HepG2 (cell line): ENCODE measurements around the gene AKR7A3. TPM values are rescaled to one million over a fixed set of nuclear protein-coding genes. Genes with fewer than 3 reads are reported as not detected.
A peak's percentile ranks its signal among the peaks of the same experiment; 100 is the strongest.

Experiments used
- ATAC-seq: fragments of 200-7000 bp; cut with Tn5 transposase; 3 replicates; pipeline ENCODE4 v1.9.1; 2020; ENCODE audit warnings: mild to moderate bottlenecking, moderate library complexity
- BruUV-seq: library from RNA; stranded (reverse); fragments of 400-500 nt; replicated peaks from 2 replicates; lab custom pipeline; 2021; lab: Mats Ljungman, UMichigan
- CTCF ChIA-PET: fragments of 300-600 bp; formaldehyde crosslinking; extraction: SDS; loops from one replicate; lab custom pipeline; 2021; ENCODE audit warnings: low total read pairs, inconsistent platforms, low intra/inter-chr PET ratio; lab: Yijun Ruan, JAX
- POLR2A ChIA-PET: fragments of 350-600 bp; sonication (Branson Sonifier 250); formaldehyde crosslinking; loops from one replicate; lab custom pipeline; 2020; ENCODE audit warnings: antibody characterized with exemption, inconsistent platforms; lab: Yijun Ruan, JAX
- DNase-seq: peaks from one replicate; pipeline ENCODE4 v3.0.0-alpha.2; 2015; ENCODE audit warnings: low spot score
- FAIRE-seq: peaks from 3 replicates; lab custom pipeline; 2011; peaks lifted over from hg19 to GRCh38; lab: Jason Lieb, UNC
- H2AFZ ChIP-seq: one replicate; pipeline ENCODE4 v1.6.1; 2011; ENCODE audit warnings: low read length, inconsistent platforms
- H3K27ac ChIP-seq: fragments of 300-600 bp; 3 replicates; pipeline ENCODE4 v1.8.0; 2011; ENCODE audit warnings: mixed run types, mild to moderate bottlenecking, mixed read lengths, low read length, inconsistent platforms; ENCODE audit not compliant: insufficient read depth; ENCODE audit errors: extremely low read length
- H3K27me3 ChIP-seq, 2 experiments: fragments of 200-600 bp in 1 of 2; 2 replicates in 1 of 2; 3 replicates in 1 of 2; pipeline versions ENCODE4 v1.6.0 to v1.8.0; 2011; ENCODE audit warnings: low read length in 2 of 2, mild to moderate bottlenecking in 2 of 2, moderate library complexity in 2 of 2, inconsistent platforms in 1 of 2; ENCODE audit not compliant: insufficient read depth in 2 of 2, control insufficient read depth in 1 of 2
- H3K36me3 ChIP-seq, 2 experiments: fragments of 200-600 bp in 1 of 2; replicated peaks in 1 of 2; 2 replicates in 1 of 2; 3 replicates in 1 of 2; pipeline versions ENCODE4 v1.5.1 to v1.8.0; 2011; ENCODE audit warnings: low read length in 2 of 2, inconsistent platforms in 1 of 2; ENCODE audit not compliant: insufficient read depth in 2 of 2, control insufficient read depth in 1 of 2
- H3K4me1 ChIP-seq: 2 replicates; pipeline ENCODE4 v1.5.1; 2012; ENCODE audit warnings: low read length, inconsistent platforms; ENCODE audit not compliant: insufficient read depth
- H3K4me2 ChIP-seq: 2 replicates; pipeline ENCODE4 v1.6.0; 2011; ENCODE audit warnings: low read depth, low read length, inconsistent platforms
- H3K4me3 ChIP-seq, 3 experiments: fragments of 200-600 bp in 1 of 3; sonication (generic), shearing (Covaris generic) in 1 of 3; replicated peaks in 1 of 3; 2 replicates each; pipeline ENCODE4 v1.5.1; 2011 to 2016; ENCODE audit warnings: low read length in 3 of 3, inconsistent platforms in 2 of 3, low read depth in 2 of 3, mild to moderate bottlenecking in 2 of 3, control low read depth in 1 of 3, mixed read lengths in 1 of 3; ENCODE audit not compliant: insufficient read depth in 1 of 3
- H3K79me2 ChIP-seq: one replicate; pipeline ENCODE4 v1.6.1; 2011; ENCODE audit warnings: low read length, inconsistent platforms; ENCODE audit not compliant: insufficient read depth
- H3K9ac ChIP-seq: 2 replicates; pipeline ENCODE4 v1.6.0; 2011; ENCODE audit warnings: mild to moderate bottlenecking, low read depth, low read length, inconsistent platforms; ENCODE audit not compliant: insufficient read depth
- H3K9me3 ChIP-seq: 2 replicates; pipeline ENCODE4 v1.5.1; 2012; ENCODE audit warnings: mild to moderate bottlenecking, low read length
- H4K20me1 ChIP-seq: 2 replicates; pipeline ENCODE4 v1.6.0; 2011; ENCODE audit warnings: inconsistent platforms, mild to moderate bottlenecking, low read length, moderate library complexity; ENCODE audit not compliant: insufficient read depth
- AGO2 ChIP-seq: fragments of 200-400 bp; formaldehyde crosslinking; optimal IDR thresholded peaks from 2 replicates; pipeline ENCODE3; 2017; ENCODE audit warnings: mild to moderate bottlenecking, low read depth, low read length, moderate library complexity
- ATF4 ChIP-seq, 2 experiments: fragments of 450-650 bp in 1 of 2; sonication (generic) in 1 of 2; formaldehyde crosslinking; IDR thresholded peaks; 2 replicates each; pipeline versions ENCODE4 v1.5.0 to v1.8.0; 2020 to 2022; ENCODE audit warnings: mild to moderate bottlenecking in 1 of 2, missing genetic modification reagents in 1 of 2
- DDIT3 ChIP-seq: sonication (generic); formaldehyde crosslinking; IDR thresholded peaks from 2 replicates; pipeline ENCODE4 v1.4.0; 2020; ENCODE audit warnings: mild to moderate bottlenecking, missing genetic modification reagents
- EED ChIP-seq: sonication (generic); formaldehyde crosslinking; IDR thresholded peaks from 2 replicates; pipeline ENCODE4 v1.5.0; 2020; ENCODE audit warnings: mild to moderate bottlenecking, missing genetic modification reagents
- GLMP ChIP-seq: sonication (generic); formaldehyde crosslinking; IDR thresholded peaks from 2 replicates; pipeline ENCODE4 v1.9.0; 2021; ENCODE audit warnings: missing genetic modification reagents, mild to moderate bottlenecking, borderline replicate concordance
- KLF11 ChIP-seq: IDR thresholded peaks from 2 replicates; pipeline ENCODE4 v1.6.1; 2016; ENCODE audit warnings: missing compliant biosample characterization
- RBM39 ChIP-seq: fragments of 200-400 bp; formaldehyde crosslinking; IDR thresholded peaks from one replicate; pipeline ENCODE4 v1.6.1; 2018; ENCODE audit warnings: antibody characterized with exemption, mild to moderate bottlenecking, low read depth, low read length; ENCODE audit not compliant: poor library complexity, severe bottlenecking
- SALL2 ChIP-seq: sonication (generic); formaldehyde crosslinking; IDR thresholded peaks from 2 replicates; pipeline ENCODE4 v1.8.1; 2023; ENCODE audit warnings: mild to moderate bottlenecking, missing genetic modification reagents, inconsistent platforms
- TAF1 ChIP-seq: sonication (generic); formaldehyde crosslinking; IDR thresholded peaks from 2 replicates; pipeline ENCODE4 v1.4.0; 2020; ENCODE audit warnings: missing genetic modification reagents
- THAP11 ChIP-seq: IDR thresholded peaks from 2 replicates; pipeline ENCODE4 v1.6.1; 2016; ENCODE audit warnings: missing biosample characterization, missing genetic modification reagents
- ZMYM3 ChIP-seq: sonication (generic); formaldehyde crosslinking; IDR thresholded peaks from 2 replicates; pipeline ENCODE4 v1.5.1; 2020; ENCODE audit warnings: mild to moderate bottlenecking, missing genetic modification reagents
- ZMYM4 ChIP-seq: sonication (generic); formaldehyde crosslinking; IDR thresholded peaks from 2 replicates; pipeline ENCODE4 v1.8.1; 2023; ENCODE audit warnings: mild to moderate bottlenecking, missing genetic modification reagents
- ZNF335 ChIP-seq: sonication (generic); formaldehyde crosslinking; IDR thresholded peaks from 2 replicates; pipeline ENCODE4 v1.4.0; 2020; ENCODE audit warnings: missing genetic modification reagents
- ZNF430 ChIP-seq: sonication (generic); formaldehyde crosslinking; IDR thresholded peaks from 2 replicates; pipeline ENCODE4 v1.9.0; 2021; ENCODE audit warnings: mild to moderate bottlenecking, missing genetic modification reagents
- ZNF569 ChIP-seq: sonication (generic); formaldehyde crosslinking; IDR thresholded peaks from 2 replicates; pipeline ENCODE4 v1.5.0; 2020; ENCODE audit warnings: mild to moderate bottlenecking, missing genetic modification reagents, moderate library complexity, borderline replicate concordance
- ZNF572 ChIP-seq: sonication (generic); formaldehyde crosslinking; IDR thresholded peaks from 2 replicates; pipeline ENCODE4 v1.5.1; 2020; ENCODE audit warnings: mild to moderate bottlenecking, missing genetic modification reagents
- ZNF660 ChIP-seq: sonication (generic); formaldehyde crosslinking; IDR thresholded peaks from 2 replicates; pipeline ENCODE4 v1.5.1; 2020; ENCODE audit warnings: mild to moderate bottlenecking, low read depth, missing genetic modification reagents, borderline replicate concordance
- ZNF749 ChIP-seq: sonication (generic); formaldehyde crosslinking; IDR thresholded peaks from 2 replicates; pipeline ENCODE4 v1.8.0; 2022; ENCODE audit warnings: mild to moderate bottlenecking, missing genetic modification reagents, moderate library complexity, borderline replicate concordance
- ZNF766 ChIP-seq: sonication (generic); formaldehyde crosslinking; IDR thresholded peaks from 2 replicates; pipeline ENCODE4 v1.5.0; 2020; ENCODE audit warnings: missing genetic modification reagents, borderline replicate concordance
- ZNF841 ChIP-seq: sonication (generic); formaldehyde crosslinking; IDR thresholded peaks from 2 replicates; pipeline ENCODE4 v1.8.1; 2023; ENCODE audit warnings: missing genetic modification reagents, borderline replicate concordance
- ZNF850 ChIP-seq: sonication (generic); formaldehyde crosslinking; conservative IDR thresholded peaks from 2 replicates; pipeline ENCODE4 v1.9.0; 2021; ENCODE audit warnings: mild to moderate bottlenecking, missing genetic modification reagents
- WGBS: methylation state at CpG from one replicate; pipeline ENCODE4 v1.1.6; 2017; ENCODE audit warnings: low lambda C conversion rate; 5-methylcytosine and 5-hydroxymethylcytosine counted together
- in situ Hi-C: cut with HindIII; loops from 2 replicates; pipeline ENCODE4 v1.10.0; 2017; ENCODE audit warnings: low pct_unique_long_range_greater_than_20kb; ENCODE audit not compliant: extremely low pct_ligation_motif_present
- intact Hi-C: fragments of 100-400 bp; cut with micrococcal nuclease; formaldehyde crosslinking; loops from one replicate; pipeline ENCODE4 v1.10.0; 2022; ENCODE audit not compliant: unreplicated experiment
- polyA plus RNA-seq, 8 experiments: library from polyadenylated mRNA; depleted of rRNA in 3 of 8; stranded (reverse) in 7 of 8; unstranded in 1 of 8; fragments of >200 nt; fragmentation: Illumina TruSeq in 4 of 8; extraction: Trizol in 4 of 8; gene quantifications; 2 replicates each; pipeline versions ENCODE4 v1.2.1 to v1.2.3, GENCODE V29; 2011 to 2016; ENCODE audit warnings: low read depth in 4 of 8, missing spikeins in 1 of 8, mixed read lengths in 1 of 8; ENCODE audit not compliant: insufficient read depth in 1 of 8
- total RNA-seq, 5 experiments: library from RNA; depleted of rRNA; stranded (reverse); fragments of >200 nt; fragmentation: Illumina TruSeq; extraction: Trizol; gene quantifications; 2 replicates each; pipeline ENCODE4 v1.2.3, GENCODE V29; 2016; ENCODE audit warnings: low read depth in 1 of 5

The AKR7A3 gene
- total and polyA plus RNA-seq, 2 of the 13 experiments (the other 11 are each of a cell fraction or from before 2014, with no cell fraction given), result 0.58 to 1.00 TPM

- peak overlapping the region; percentile 68 for H3K4me2 ChIP-seq
- BruUV-seq, result no TSS peak
- intact Hi-C loops (loop anchor here (1.0 kb wide), 2 partner anchors 49 to 313 kb away; no protein-coding TSS in a partner anchor), in situ Hi-C loops (no loop called here)
- peaks cover 9 to 17% of the 10 kb centered on the region in 2 experiments; a peak in 3 of 5 replicates for H3K36me3 ChIP-seq
- H3K27ac ChIP-seq, result peak overlapping the region; percentile 84
- no peak overlapping the region for H2AFZ ChIP-seq
- H3K9ac ChIP-seq, result peak overlapping the region; percentile 62
- no peaks in the 10 kb centered on the region for H4K20me1 ChIP-seq
- H3K79me2 ChIP-seq, result no peaks in the 10 kb centered on the region
- H3K4me3 ChIP-seq, result peak overlapping the region in 2 of 3 experiments; percentile 35 to 58; a peak in 4 of 6 replicates
- H3K9me3 ChIP-seq, result no peaks in the 10 kb centered on the region
- H3K27me3 ChIP-seq, result no peaks in the 10 kb centered on the region
- peaks cover 40% of the 10 kb centered on the region for H3K4me1 ChIP-seq
- ChIA-PET CTCF (interaction anchor here (1.7 kb wide), 1 partner anchor 313 kb away, joined by 11 read pairs; no protein-coding TSS in a partner anchor), POLR2A (interaction anchor here (1.0 to 1.2 kb wide), 2 partner anchors 26 to 147 kb away, joined by 3 read pairs; partner anchors contain the start of gene CAPZB)
- DNase-seq (peak; percentile 83), ATAC-seq (peak; percentile 82), FAIRE-seq (peak; percentile 96)
- WGBS, result 0% methylated on average over 15 of the region's 27 CpGs
- TF ChIP-seq ZNF841 (CRISPR knock-in tag), result no peak
- TF ChIP-seq ZNF430 (CRISPR knock-in tag), result peak; percentile 46; the same call in 1 of the 2 replicates
- peak in 1 of 2 experiments; percentile 52; a peak in 1 of 4 replicates for TF ChIP-seq ATF4 (CRISPR knock-in tag; IDR thresholded peaks at IDR 0.05)
- no peak for TF ChIP-seq ZNF660 (CRISPR knock-in tag)
- 0 out of 2 replicates have a peak, but pooled peaks have one; percentile 13 for TF ChIP-seq SALL2 (CRISPR knock-in tag)
- TF ChIP-seq ZNF569, result no peak
- TF ChIP-seq ZMYM4 (CRISPR knock-in tag), result peak; percentile 64
- TF ChIP-seq ZMYM3 (CRISPR knock-in tag), result no peak; the same call in 1 of the 2 replicates
- TF ChIP-seq RBM39, result peak; percentile 32
- peak; percentile 79; the same call in 1 of the 2 replicates for TF ChIP-seq ZNF335 (CRISPR knock-in tag)
- no peak for TF ChIP-seq ZNF850 (CRISPR knock-in tag)
- TF ChIP-seq TAF1 (CRISPR knock-in tag), result peak; percentile 49; the same call in 1 of the 2 replicates
- no peak for TF ChIP-seq KLF11 (CRISPR knock-in tag)
- TF ChIP-seq ZNF572 (CRISPR knock-in tag), result peak; percentile 75; the same call in 1 of the 2 replicates
- 0 out of 2 replicates have a peak, but pooled peaks have one; percentile 54 for TF ChIP-seq ZNF749 (CRISPR knock-in tag)
- no peak for TF ChIP-seq GLMP (CRISPR knock-in tag)
- TF ChIP-seq DDIT3 (CRISPR knock-in tag), result no peak
- TF ChIP-seq EED (CRISPR knock-in tag), result 0 out of 2 replicates have a peak, but pooled peaks have one; percentile 69
- TF ChIP-seq THAP11 (CRISPR knock-in tag), result peak; percentile 69; the same call in 1 of the 2 replicates
- TF ChIP-seq ZNF766 (CRISPR knock-in tag), result no peak
- TF ChIP-seq AGO2, result peak; percentile 65
Observed at GRCh38 chr1:19338323-19338762, 49.8 kb upstream of the AKR7A3 start.
